ENCODE data around the gene P2RX2. TPM values are rescaled to one million over a fixed set of nuclear protein-coding genes. Genes with fewer than 3 reads are reported as not detected.
A peak's percentile ranks its signal among the peaks of the same experiment; 100 is the strongest.

P2RX2 gene
- total and polyA plus RNA-seq, 8 donors, result 0.19 to 0.78 TPM; not detected in 6

DNA sequence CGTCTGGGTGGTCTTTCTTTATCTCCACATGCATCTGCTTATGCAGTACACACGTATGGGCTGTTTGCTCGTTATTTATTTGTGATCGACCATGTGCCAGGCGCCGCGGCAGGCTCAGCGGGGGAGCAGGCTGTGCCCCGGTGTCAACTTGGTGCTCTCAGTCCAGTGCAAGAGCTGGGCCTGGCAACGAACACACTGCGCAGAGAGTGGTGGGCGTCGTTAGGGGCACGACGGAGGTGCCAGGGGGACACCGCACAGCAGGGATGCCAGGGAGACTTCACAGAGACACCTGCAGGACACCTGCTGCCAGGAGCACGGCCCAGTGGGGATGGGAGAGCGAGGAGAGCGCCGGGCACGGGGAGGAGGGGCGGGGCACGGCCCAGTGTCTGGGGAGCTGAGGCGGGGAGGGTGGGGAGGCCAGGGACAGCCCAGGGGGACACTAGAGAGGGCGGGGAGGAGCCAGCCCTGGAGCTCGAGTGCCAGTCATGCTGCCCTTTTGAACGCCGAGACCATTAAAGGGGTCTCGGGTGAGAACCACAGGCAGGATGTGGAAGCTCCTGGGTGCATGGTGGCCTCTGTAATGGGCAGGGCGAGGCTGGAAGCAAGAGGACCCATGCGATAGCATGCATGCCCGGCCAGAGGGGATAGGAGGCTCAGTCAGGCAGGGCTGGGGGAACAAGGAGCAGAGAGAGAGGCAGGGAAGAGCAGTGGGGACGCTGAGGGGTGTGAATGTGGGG lies 7.5 kb upstream of the P2RX2 start:
- H3K4me1 ChIP-seq, result peaks cover 0 to 17% (median 5%) of the 10 kb centered on the region in 4 donors
- TF ChIP-seq POLR2A (IDR thresholded peaks at IDR 0.05), result no peak
- TF ChIP-seq CTCF (IDR thresholded peaks at IDR 0.05), result no peak
- no peak for TF ChIP-seq EP300 (IDR thresholded peaks at IDR 0.05)
- no peak for TF ChIP-seq POLR2AphosphoS5 (IDR thresholded peaks at IDR 0.05)
- DNase-seq, result no peak
- H3K4me3 ChIP-seq, result peak overlapping the region in 1 of 4 donors; percentile 5
- H3K9me3 ChIP-seq, result peaks cover 0 to 22% (median 8%) of the 10 kb centered on the region in 4 donors
- intact Hi-C loops (cut with DNase I; ENCODE audit: low total_unique reads), result loop anchor here (5.0 kb wide), 1 partner anchor 194 kb away; no protein-coding TSS in a partner anchor
- no peak overlapping the region for H3K27ac ChIP-seq
- peaks cover 4 to 80% (median 49%) of the 10 kb centered on the region in 3 donors for H3K27me3 ChIP-seq
- no peaks in the 10 kb centered on the region for H3K36me3 ChIP-seq
- 75 to 87% (median 80%) methylated on average over 23 to 33 of the region's 33 CpGs for WGBS, 5 donors

- Histone ChIP-seq H3K9me3 (peaks cover 0 to 27% (median 14%) of the 10 kb centered on the region in 4 donors), H3K27ac (no peak overlapping the region), H3K4me3 (no peak overlapping the region), H3K27me3 (peaks cover 10 to 81% (median 53%) of the 10 kb centered on the region in 3 donors), H3K36me3 (no peaks in the 10 kb centered on the region), H3K4me1 (peaks cover 0 to 17% (median 5%) of the 10 kb centered on the region in 4 donors)
- no peak for TF ChIP-seq CTCF (IDR thresholded peaks at IDR 0.05)
- TF ChIP-seq POLR2AphosphoS5 (IDR thresholded peaks at IDR 0.05), result no peak
- no peak for DNase-seq
- 90 to 97% (median 94%) methylated on average over 10 of the region's 10 CpGs for WGBS, 5 donors
- intact Hi-C loops (cut with DNase I; ENCODE audit: low total_unique reads), result loop anchor here (5.0 kb wide), 1 partner anchor 194 kb away; no protein-coding TSS in a partner anchor
Measured at GRCh38 chr12:132611620-132612019, 7.0 kb upstream of the P2RX2 start.

GRCh38 chr12:132614029-132614428 lies 4.5 kb upstream of the P2RX2 start:
- no peaks in the 10 kb centered on the region for H3K36me3 ChIP-seq
- H3K9me3 ChIP-seq, result peaks cover 0 to 39% (median 25%) of the 10 kb centered on the region in 4 donors
- no peak overlapping the region for H3K4me3 ChIP-seq
- intact Hi-C loops (cut with DNase I; ENCODE audit: low total_unique reads), result loop anchor here (5.0 kb wide), 1 partner anchor 197 kb away; no protein-coding TSS in a partner anchor
- DNase-seq, result no peak
- no peak for TF ChIP-seq CTCF (IDR thresholded peaks at IDR 0.05)
- no peak for TF ChIP-seq POLR2A (IDR thresholded peaks at IDR 0.05)
- TF ChIP-seq POLR2AphosphoS5 (IDR thresholded peaks at IDR 0.05), result no peak
- no peak for TF ChIP-seq EP300 (IDR thresholded peaks at IDR 0.05)
- no peak overlapping the region for H3K27ac ChIP-seq
- WGBS, 5 donors, result 76 to 86% (median 81%) methylated on average over 5 of the region's 5 CpGs
- peaks cover 3 to 31% (median 14%) of the 10 kb centered on the region in 4 donors for H3K4me1 ChIP-seq
- peaks cover 22 to 81% (median 62%) of the 10 kb centered on the region in 3 donors for H3K27me3 ChIP-seq

DNA sequence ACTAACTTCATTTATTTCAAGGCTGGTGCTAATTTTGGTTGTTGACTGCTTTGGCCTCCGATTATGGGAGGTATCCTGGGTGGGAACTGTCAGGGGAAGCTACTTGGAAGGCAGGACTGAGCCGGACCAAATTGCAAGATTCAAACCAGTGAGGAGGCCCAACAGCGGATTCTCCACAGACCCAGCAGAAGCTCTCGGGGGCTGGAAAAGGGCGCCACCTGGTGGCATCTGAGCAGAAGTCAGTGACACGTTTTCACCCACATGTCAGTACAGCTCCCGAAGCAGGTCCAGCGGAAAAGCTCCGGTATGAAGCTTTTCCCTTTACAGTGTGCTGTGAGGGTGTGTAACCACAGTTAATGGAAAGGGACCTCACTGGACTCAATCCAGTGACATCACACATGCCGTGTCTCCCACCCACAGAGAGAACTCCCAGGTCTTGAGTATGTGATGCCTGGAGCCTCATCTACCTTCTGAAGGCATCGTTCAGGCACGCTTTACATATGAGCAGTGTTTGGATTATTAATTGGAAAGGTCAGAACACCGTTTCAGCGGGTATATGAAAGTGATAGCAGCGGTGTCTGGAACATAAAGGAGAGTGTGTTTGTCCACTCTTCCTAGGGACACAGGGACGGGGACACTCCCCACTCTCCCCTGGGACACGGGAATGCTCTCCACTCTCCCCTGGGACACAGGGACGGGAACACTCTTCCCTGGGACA lies 3.6 kb upstream of the P2RX2 start:
- H3K27ac ChIP-seq, result no peak overlapping the region
- no peak overlapping the region for H3K4me3 ChIP-seq
- H3K9me3 ChIP-seq, result peaks cover 0 to 39% (median 25%) of the 10 kb centered on the region in 4 donors
- 26 to 44% (median 28%) methylated on average over 13 to 18 of the region's 18 CpGs for WGBS, 5 donors
- peak; percentile 82 to 94 for DNase-seq
- no peak for TF ChIP-seq POLR2A (IDR thresholded peaks at IDR 0.05)
- peak in 2 of 3 donors; percentile 21 to 46 for TF ChIP-seq POLR2AphosphoS5 (IDR thresholded peaks at IDR 0.05)
- no peak for TF ChIP-seq EP300 (IDR thresholded peaks at IDR 0.05)
- peak in 5 of 7 experiments; percentile 72 to 88 (median 87) for TF ChIP-seq CTCF (IDR thresholded peaks at IDR 0.05)
- H3K4me1 ChIP-seq, result peaks cover 7 to 37% (median 20%) of the 10 kb centered on the region in 4 donors
- no peaks in the 10 kb centered on the region for H3K36me3 ChIP-seq
- intact Hi-C loops (cut with DNase I; ENCODE audit: low total_unique reads), result loop anchor here (5.0 kb wide), 1 partner anchor 198 kb away; no protein-coding TSS in a partner anchor
- H3K27me3 ChIP-seq, result peaks cover 22 to 81% (median 62%) of the 10 kb centered on the region in 3 donors
